SK-N-SH (cell line): ENCODE results near the gene SPIRE1.

Experiments
- CHD2 ChIP-seq: fragments of 150-350 bp; IDR thresholded peaks from 2 replicates; pipeline ENCODE4 v1.6.1; 2018; ENCODE audit warnings: low read length; ENCODE audit not compliant: partially characterized antibody
- EP300 ChIP-seq, 2 experiments: IDR thresholded peaks; 2 replicates each; pipeline versions ENCODE4 v1.4.0 to v1.6.1; 2012; ENCODE audit warnings: borderline replicate concordance in 1 of 2, low read depth in 1 of 2, low read length in 1 of 2
- MEF2A ChIP-seq: IDR thresholded peaks from 2 replicates; pipeline ENCODE4 v1.4.0; 2012; ENCODE audit warnings: low read depth, borderline replicate concordance
- MXI1 ChIP-seq: IDR thresholded peaks from 2 replicates; pipeline ENCODE4 v1.6.1; 2012; ENCODE audit warnings: mild to moderate bottlenecking, low read depth, low read length, improper control_type of control experiment
- POLR2AphosphoS5 ChIP-seq: IDR thresholded peaks from 2 replicates; pipeline ENCODE4 v1.6.1; 2012; ENCODE audit warnings: low read depth, low read length
- TCF12 ChIP-seq: IDR thresholded peaks from 2 replicates; pipeline ENCODE4 v1.4.0; 2012
- TEAD4 ChIP-seq: IDR thresholded peaks from 2 replicates; pipeline ENCODE4 v1.4.0; 2012; ENCODE audit warnings: mild to moderate bottlenecking, borderline replicate concordance; ENCODE audit not compliant: insufficient read depth
- TF ChIP-seq, protein P1 (sequence below): fragments of 200-600 bp; sonication (generic); IDR thresholded peaks from 2 replicates; pipeline ENCODE4 v1.6.1; 2017; ENCODE audit warnings: antibody characterized with exemption, mild to moderate bottlenecking, moderate library complexity
- TF ChIP-seq, protein P2 (sequence below): fragments of 150-350 bp; IDR thresholded peaks from 2 replicates; pipeline ENCODE4 v1.6.1; 2017; ENCODE audit warnings: antibody characterized with exemption, low read length, low read depth, borderline replicate concordance
- TF ChIP-seq, protein P3 (sequence below): IDR thresholded peaks from 2 replicates; pipeline ENCODE4 v1.6.1; 2012; ENCODE audit warnings: mild to moderate bottlenecking, low read depth, low read length, moderate library complexity
- TF ChIP-seq, protein P4 (sequence below): IDR thresholded peaks from 2 replicates; pipeline ENCODE4; 2012
- TF ChIP-seq, protein P5 (sequence below): IDR thresholded peaks from 2 replicates; pipeline ENCODE4 v1.4.0; 2012; ENCODE audit warnings: low read depth

DNA sequence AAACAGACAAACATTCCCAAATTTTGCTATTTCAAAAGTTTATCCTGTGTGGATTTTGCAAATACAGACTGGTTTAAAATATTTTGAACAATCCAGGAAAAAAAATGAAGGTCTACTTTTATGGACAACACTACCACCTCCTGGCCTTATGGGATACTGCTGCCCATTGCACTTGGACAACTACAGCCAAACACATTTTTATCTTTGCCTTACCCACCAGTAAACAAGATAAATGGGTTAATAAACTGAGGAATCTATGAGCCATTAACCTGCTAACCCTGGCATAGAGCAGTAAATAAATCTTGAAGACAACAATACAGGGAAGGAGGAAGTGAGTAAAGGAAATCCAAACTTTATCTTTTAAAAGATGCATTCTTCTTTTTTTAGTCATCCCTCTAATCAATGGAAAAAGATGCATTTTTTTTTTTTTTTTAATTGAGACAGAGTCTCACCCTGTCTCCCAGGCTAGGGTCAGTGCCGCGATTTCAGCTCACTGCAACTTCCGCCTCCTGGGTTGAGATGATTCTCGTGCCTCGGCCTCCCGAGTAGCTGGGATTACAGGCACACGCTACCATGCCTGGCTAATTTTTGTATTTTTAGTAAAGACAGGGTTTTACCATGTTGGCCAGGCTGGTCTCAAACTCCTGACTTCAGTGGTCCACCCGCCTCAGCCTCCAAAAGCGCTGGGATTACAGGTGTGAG lies 2.1 kb upstream of the SPIRE1 start:
- TF ChIP-seq, protein P1, sequence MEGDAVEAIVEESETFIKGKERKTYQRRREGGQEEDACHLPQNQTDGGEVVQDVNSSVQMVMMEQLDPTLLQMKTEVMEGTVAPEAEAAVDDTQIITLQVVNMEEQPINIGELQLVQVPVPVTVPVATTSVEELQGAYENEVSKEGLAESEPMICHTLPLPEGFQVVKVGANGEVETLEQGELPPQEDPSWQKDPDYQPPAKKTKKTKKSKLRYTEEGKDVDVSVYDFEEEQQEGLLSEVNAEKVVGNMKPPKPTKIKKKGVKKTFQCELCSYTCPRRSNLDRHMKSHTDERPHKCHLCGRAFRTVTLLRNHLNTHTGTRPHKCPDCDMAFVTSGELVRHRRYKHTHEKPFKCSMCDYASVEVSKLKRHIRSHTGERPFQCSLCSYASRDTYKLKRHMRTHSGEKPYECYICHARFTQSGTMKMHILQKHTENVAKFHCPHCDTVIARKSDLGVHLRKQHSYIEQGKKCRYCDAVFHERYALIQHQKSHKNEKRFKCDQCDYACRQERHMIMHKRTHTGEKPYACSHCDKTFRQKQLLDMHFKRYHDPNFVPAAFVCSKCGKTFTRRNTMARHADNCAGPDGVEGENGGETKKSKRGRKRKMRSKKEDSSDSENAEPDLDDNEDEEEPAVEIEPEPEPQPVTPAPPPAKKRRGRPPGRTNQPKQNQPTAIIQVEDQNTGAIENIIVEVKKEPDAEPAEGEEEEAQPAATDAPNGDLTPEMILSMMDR = peak; percentile 97
- TF ChIP-seq TCF12 (no peak), EP300 (IDR thresholded peaks at IDR 0.05; ENCODE audit: borderline replicate concordance in 1 of 2, low read depth in 1 of 2, low read length in 1 of 2) (no peak), POLR2AphosphoS5 (no peak), TEAD4 (0 out of 2 replicates have a peak, but pooled peaks have one; percentile 13), MEF2A (no peak), MXI1 (no peak), CHD2 (no peak)
- TF ChIP-seq, protein P2, sequence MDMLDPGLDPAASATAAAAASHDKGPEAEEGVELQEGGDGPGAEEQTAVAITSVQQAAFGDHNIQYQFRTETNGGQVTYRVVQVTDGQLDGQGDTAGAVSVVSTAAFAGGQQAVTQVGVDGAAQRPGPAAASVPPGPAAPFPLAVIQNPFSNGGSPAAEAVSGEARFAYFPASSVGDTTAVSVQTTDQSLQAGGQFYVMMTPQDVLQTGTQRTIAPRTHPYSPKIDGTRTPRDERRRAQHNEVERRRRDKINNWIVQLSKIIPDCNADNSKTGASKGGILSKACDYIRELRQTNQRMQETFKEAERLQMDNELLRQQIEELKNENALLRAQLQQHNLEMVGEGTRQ = no peak
- TF ChIP-seq, protein P3, sequence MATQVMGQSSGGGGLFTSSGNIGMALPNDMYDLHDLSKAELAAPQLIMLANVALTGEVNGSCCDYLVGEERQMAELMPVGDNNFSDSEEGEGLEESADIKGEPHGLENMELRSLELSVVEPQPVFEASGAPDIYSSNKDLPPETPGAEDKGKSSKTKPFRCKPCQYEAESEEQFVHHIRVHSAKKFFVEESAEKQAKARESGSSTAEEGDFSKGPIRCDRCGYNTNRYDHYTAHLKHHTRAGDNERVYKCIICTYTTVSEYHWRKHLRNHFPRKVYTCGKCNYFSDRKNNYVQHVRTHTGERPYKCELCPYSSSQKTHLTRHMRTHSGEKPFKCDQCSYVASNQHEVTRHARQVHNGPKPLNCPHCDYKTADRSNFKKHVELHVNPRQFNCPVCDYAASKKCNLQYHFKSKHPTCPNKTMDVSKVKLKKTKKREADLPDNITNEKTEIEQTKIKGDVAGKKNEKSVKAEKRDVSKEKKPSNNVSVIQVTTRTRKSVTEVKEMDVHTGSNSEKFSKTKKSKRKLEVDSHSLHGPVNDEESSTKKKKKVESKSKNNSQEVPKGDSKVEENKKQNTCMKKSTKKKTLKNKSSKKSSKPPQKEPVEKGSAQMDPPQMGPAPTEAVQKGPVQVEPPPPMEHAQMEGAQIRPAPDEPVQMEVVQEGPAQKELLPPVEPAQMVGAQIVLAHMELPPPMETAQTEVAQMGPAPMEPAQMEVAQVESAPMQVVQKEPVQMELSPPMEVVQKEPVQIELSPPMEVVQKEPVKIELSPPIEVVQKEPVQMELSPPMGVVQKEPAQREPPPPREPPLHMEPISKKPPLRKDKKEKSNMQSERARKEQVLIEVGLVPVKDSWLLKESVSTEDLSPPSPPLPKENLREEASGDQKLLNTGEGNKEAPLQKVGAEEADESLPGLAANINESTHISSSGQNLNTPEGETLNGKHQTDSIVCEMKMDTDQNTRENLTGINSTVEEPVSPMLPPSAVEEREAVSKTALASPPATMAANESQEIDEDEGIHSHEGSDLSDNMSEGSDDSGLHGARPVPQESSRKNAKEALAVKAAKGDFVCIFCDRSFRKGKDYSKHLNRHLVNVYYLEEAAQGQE = no peak
- TF ChIP-seq, protein P4, sequence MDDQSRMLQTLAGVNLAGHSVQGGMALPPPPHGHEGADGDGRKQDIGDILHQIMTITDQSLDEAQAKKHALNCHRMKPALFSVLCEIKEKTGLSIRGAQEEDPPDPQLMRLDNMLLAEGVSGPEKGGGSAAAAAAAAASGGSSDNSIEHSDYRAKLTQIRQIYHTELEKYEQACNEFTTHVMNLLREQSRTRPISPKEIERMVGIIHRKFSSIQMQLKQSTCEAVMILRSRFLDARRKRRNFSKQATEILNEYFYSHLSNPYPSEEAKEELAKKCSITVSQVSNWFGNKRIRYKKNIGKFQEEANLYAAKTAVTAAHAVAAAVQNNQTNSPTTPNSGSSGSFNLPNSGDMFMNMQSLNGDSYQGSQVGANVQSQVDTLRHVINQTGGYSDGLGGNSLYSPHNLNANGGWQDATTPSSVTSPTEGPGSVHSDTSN = no peak
- TF ChIP-seq, protein P5, sequence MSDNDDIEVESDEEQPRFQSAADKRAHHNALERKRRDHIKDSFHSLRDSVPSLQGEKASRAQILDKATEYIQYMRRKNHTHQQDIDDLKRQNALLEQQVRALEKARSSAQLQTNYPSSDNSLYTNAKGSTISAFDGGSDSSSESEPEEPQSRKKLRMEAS = no peak
